Fibroblast of skin of scalp (primary cell): ENCODE results near the gene FLT1.

ENCODE experiments used
- DNase-seq: peaks from one replicate; pipeline ENCODE4 v3.0.0-alpha.2; 2013

The FLT1 gene

DNA sequence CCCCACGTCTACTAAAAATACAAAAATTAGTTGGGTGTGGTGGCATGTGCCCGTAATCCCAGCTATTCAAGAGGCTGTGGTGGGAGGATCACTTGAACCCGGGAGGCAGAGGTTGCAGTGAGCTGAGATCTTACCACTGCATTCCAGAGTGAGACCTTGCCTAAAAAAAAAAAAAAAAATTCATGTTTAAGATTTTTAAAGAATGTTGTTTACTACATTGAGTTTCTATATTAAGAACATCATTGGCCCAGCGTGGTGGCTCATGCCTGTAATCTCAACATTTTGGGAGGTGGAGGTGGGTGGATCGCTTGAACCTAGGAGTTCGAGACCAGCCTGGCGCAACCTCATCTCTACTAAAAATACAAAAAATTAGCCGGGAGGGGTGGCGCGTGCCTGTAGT is 31.9 kb upstream of the FLT1 start:
- DNase-seq = no peak

- DNase-seq = no peak
These were observed 27.9 kb upstream of the FLT1 start for GRCh38 chr13:28522871-28523270.

DNA sequence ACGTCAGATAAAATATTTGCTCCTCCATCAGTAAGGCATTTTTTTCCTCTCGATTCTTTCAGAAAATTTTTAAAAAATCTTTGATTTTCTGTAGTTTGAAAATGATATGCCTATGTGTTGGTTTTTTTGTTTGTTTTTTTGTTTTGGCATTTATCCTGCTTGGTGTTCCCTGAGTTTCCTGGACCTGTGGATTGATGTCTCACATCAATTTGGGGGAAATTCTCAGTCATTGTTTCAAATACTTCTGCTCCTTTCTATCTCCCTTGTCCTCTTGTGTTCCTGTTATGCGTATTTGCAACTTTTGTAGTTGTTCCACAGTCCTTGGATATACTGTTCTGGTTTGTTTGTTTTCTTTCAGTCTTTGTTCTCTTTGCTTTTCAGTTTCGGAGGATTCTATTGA is 18.8 kb upstream of the FLT1 start:
- DNase-seq = no peak

DNA sequence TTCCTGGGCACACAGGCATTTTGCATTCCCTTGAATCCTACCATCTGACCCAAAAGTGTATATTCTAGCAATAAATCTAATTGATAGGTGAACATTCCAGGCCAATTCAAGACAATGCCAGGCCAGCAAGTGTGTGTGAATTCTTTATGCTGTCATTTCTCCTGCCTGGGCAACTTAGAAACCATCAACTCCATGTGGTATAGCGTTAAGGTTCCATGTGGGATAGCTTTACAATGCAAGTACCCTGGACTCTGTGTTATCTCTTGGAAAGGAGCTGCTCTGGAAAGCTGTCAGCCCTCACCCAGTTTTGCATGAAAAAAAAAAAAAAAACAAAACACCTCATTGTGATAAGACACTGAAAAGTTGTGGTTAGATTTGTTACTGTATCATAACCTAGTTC is 15.6 kb upstream of the FLT1 start:
- no peak for DNase-seq

GRCh38 chr13:28510066-28510465 is 15.1 kb upstream of the FLT1 start:
- DNase-seq = no peak

GRCh38 chr13:28505543-28506135 is 10.7 kb upstream of the FLT1 start:
- DNase-seq = no peak

DNA sequence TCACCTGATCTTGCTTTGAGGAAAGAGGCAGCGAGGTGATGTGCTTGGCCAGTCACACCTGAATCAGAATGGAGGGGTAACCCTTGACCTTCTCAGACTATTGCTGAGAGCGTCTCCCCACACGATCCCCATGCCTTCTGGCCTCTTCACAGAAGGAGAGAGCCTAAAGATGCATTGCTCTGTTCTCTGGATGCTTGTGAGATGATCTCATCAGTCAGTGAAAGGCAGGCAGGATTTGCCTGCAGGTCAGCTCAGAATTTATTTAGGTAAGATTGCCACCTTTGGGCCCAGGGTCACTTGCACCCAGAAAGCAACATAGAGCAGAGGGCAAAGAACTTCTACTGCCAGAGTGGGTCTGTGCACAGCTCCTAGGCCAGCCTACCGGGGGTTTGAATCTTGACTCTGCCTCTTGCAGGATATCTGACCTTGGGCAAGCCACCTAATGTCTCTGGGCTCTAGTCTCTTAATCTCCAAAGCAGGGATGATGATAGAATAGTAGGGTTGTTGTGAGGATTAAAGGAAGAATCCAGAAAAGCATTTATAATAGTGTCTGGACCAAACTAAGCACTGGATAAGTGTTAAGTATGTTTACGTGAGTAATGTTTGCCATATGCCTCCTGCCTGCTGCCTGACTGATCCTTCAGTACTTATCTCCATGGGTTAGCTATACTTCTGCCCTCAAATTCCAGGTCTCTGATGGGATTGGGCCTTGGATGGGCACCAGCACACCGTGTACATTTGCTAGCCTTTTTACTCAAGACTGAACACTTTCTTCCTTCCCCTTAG is 8.4 kb upstream of the FLT1 start:
- DNase-seq = no peak

DNA sequence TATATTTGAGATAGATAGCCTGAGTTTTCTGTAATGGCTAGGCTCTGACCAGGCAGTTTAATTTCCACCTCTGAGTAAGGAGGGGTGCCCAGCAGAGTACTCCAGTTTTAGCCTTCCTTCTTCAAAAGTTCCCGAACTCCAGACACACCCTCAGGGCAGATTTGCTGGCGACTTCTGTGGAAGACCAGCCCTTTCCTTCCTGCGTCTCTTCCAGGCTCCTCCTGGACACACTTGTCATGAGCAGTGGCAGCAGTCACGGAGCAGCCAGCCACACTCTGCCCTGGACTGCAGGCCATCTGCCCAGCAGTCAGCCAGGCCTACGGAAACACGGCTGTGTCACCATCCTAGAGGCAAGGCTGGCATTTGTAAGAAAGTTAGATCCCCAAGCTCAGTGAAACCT is 6.6 kb upstream of the FLT1 start:
- DNase-seq = no peak

DNA sequence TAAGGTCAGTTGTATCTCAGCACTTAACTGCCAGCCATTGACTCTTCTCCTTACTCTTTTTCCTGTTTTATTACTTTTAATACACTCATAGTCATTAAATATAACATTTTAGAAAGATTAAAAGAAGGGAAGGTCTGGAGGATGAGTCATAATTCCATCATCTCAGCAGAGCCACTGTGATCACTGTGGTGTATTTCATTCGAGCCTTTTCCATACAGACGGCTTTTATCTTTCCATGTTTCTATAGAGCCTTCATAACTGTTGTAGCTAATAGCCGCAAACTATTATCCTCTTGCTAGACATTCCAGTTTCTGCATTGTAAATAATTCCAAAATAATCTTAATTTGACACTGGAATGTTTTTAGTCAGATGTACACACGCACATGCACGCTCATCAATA is 4.7 kb upstream of the FLT1 start:
- DNase-seq = peak; percentile 24

DNA sequence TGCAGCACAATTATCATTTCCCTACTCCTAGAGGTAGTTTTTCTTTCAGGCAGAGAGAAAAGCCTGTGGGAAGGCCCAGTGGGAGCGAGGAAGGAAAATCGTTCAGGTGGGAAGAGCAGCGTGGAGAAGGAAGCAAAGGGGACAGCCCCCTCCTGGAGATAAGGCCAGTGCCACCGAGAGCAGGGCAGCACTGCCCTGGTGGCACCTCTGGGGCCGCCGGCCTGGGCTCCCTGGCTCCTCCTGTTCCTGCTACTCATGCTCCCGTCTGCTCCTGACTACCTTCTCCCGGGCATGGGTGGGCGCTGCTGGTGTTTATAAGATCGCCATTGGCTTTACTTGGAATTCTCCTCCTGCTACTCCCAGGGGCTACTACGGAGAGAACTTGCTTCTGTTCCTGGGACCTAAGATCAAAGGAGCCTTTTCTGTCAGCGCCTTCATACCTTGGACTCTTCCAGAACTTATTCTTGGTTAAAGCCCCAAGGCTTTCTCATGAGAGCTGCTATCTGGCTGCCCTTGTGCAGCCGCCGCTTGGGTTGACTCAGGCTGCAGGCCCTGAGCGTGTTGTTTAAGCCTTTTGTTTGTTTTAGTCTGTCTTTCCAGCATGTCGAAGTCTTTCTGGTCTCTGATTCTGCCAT is 3.7 kb upstream of the FLT1 start:
- DNase-seq = no peak

- no peak for DNase-seq
These were observed 2.4 kb upstream of the FLT1 start for GRCh38 chr13:28497143-28497876.

- no peak for DNase-seq
These were observed 1.2 kb upstream of the FLT1 start for GRCh38 chr13:28496188-28496564.

GRCh38 chr13:28495538-28496187 is 735 bp upstream of the FLT1 start:
- no peak for DNase-seq

DNA sequence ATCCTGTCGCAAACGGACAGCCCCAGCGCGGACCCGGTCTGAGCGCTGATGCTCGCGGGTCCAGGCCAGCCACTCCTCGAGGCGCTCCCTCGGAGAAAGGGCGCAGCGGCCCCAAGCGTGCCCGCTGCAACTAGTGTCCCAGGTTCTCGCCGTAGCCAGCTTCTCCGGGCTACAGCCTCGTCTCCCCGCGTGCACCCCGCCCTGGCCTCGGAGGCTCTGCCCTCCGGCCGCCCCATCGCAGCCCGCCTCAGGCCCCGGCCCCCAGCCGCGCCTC is 487 bp downstream of the FLT1 start:
- DNase-seq = peak; percentile 7

- no peak for DNase-seq
These were observed 1.0 kb downstream of the FLT1 start for GRCh38 chr13:28493740-28494503.

GRCh38 chr13:28492569-28493367 is 2.2 kb downstream of the FLT1 start:
- no peak for DNase-seq

DNA sequence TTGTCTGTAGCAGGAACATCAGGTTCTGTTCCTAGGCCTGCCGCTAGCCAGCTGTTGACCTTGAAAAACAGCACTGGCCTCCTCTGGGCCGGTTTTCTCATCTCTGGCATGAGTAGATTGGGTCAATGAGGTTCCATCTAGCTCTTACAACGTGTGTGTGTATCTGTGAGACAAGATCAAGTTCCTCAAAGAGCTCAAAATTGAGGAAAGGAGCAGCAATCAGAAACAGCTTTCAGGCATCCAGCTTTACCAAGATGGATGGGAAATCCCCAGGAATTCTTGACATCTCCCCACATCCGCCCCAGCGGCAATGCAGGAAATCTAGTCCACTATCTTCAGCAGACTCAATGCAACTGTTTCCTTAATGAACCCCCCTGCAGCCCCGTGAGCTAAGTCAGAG is 4.9 kb downstream of the FLT1 start:
- DNase-seq = peak; percentile 57

DNA sequence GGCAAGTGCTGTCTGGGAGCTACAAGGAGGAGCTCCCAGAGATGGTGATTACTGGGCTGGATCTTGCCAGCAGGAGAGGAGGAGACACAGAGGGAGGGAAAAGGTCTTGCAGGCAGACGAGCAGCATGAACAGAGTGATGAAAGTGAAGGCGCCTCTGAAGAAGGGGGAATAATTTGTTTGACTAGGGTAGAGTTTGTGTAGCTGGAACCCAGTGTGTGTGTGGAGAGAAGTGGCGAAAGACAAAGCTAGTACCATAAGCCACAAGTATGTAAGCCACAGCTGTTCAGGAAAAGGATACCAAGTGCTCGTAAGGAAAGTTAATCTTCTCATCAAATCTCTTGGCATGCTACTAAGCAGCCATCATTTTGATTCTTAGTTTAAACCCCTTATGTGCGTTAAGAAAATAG is 5.4 kb downstream of the FLT1 start:
- DNase-seq = peak; percentile 82

DNA sequence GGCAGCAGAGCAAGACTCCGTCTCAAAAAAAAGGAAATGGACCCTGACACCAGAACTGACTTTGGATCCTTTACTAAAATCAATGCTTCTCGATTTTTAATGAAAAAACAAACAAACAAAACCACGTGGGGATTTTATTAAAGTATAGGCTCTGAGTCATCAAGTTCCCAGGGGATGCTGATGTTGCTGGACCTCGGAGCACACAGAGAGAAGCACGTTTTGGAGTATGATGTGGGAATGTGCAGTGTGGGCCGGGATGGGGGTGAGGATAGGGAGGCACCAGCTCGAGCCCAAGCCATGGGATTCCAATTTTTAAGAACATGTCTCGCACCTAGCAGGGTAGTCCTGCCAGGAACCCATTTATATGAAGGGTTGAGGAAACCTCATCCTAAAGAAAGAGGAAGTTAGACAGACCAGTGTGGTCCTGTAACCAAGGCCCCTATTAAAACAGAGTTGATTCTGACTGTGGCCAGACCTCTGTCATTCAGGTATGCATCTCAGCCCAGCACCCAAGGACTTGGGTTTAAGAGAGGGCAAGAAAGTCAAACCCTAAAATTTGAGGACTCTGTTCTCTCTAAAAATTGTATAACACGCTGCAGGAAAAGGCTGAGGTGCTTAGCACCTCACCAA is 6.4 kb downstream of the FLT1 start:
- peak; percentile 63 for DNase-seq

GRCh38 chr13:28485996-28486543 is 8.9 kb downstream of the FLT1 start:
- DNase-seq = peak; percentile 8

DNA sequence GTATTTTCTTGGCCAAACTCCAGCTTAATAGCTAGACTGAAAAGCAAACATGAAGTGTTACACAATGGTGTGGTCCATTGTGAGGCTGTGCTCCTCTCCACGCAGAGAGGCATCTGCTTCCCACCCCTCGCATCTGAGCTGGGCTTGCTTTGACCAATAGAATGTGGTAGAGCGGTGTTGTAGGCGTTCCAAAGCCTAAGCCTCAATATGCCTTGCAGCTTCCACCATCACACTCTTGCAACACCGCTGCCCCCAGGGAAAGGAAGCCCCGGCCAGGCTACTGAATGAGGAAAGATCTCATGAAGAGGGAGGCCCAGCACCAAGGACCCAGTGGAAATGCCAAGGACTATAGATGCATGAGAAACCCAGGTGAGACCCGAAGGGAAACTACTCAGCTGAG is 9.4 kb downstream of the FLT1 start:
- DNase-seq = no peak
